Breast epithelium (tissue), 3 donors: ENCODE data around the gene CCDC196.

ENCODE experiments used
- CTCF ChIP-seq, 3 donors: fragments of 450-650 bp; IDR thresholded peaks; one replicate each; pipeline ENCODE4 v1.5.1; 2016 to 2017; ENCODE audit warnings: antibody characterized with exemption in 3 of 3, mild to moderate bottlenecking in 3 of 3, moderate library complexity in 3 of 3
- POLR2A ChIP-seq: fragments of 450-650 bp; IDR thresholded peaks from one replicate; pipeline ENCODE4 v1.6.1; 2016; ENCODE audit warnings: antibody characterized with exemption, mild to moderate bottlenecking, moderate library complexity

DNA sequence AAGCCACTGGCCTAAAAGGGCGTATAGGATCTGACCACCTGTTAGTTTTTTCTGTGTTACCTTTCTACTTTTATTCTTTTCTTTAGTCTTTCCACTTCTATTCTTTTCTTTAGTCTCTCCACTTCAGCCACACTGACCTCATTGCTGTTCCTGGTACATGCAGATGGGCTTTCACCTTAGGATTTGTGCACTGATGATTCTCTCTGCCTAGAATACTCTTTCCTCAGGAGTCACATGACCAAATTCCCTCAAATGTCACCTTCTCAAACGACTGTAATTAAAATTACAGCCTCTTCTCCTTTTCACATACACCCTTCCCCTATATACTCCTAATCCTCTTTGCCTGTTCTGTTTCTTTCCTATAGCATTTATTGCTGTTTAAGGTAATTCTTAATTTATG is 57.8 kb downstream of the CCDC196 start:
- TF ChIP-seq CTCF (IDR thresholded peaks at IDR 0.05) (no peak), POLR2A (no peak)
